ACC112 (cell line): Measurements from ENCODE around the gene C19orf67.

Experiments used
- H2AFZ ChIP-seq: fragments of 200-600 bp; sonication (generic); one replicate; pipeline ENCODE4 v1.6.0; 2017; ENCODE audit warnings: antibody characterized with exemption, low read length; ENCODE audit not compliant: unreplicated experiment
- H3K27ac ChIP-seq: fragments of 200-600 bp; sonication (generic); 2 replicates; pipeline ENCODE4 v1.5.1; 2014; ENCODE audit warnings: low read depth, mild to moderate bottlenecking, antibody characterized with exemption, low read length, moderate library complexity
- H3K27me3 ChIP-seq: fragments of 200-600 bp; sonication (generic); 2 replicates; pipeline ENCODE4 v1.6.1; 2014; ENCODE audit warnings: mild to moderate bottlenecking, antibody characterized with exemption, low read length, moderate library complexity, mixed read lengths; ENCODE audit not compliant: insufficient read depth
- H3K36me3 ChIP-seq: fragments of 200-600 bp; sonication (generic); 2 replicates; pipeline ENCODE4 v1.6.1; 2016; ENCODE audit warnings: mild to moderate bottlenecking, antibody characterized with exemption, low read length, moderate library complexity, mixed read lengths; ENCODE audit not compliant: insufficient read depth
- H3K4me1 ChIP-seq: fragments of 200-600 bp; sonication (generic); one replicate; pipeline ENCODE4 v1.6.1; 2016; ENCODE audit warnings: low read length, mixed read lengths; ENCODE audit not compliant: insufficient read depth, unreplicated experiment, control insufficient read depth
- H3K4me3 ChIP-seq: fragments of 200-600 bp; sonication (generic); 2 replicates; pipeline ENCODE4 v1.5.1; 2014; ENCODE audit warnings: mild to moderate bottlenecking, low read depth, low read length
- H3K79me2 ChIP-seq: fragments of 200-600 bp; sonication (generic); one replicate; pipeline ENCODE4 v1.6.0; 2016; ENCODE audit warnings: low read length; ENCODE audit not compliant: control insufficient read depth, unreplicated experiment, insufficient read depth

C19orf67 gene

GRCh38 chr19:14085309-14085995 is at the start of gene C19orf67:
Gene C19orf67, minus strand, starts transcription at chr19:14085783. Its CDS starts 156 bp downstream, at chr19:14085627.
- no peak within 1 kb of the TSS for H3K27ac ChIP-seq
- peaks cover 6% of the 10 kb centered on the region for H3K79me2 ChIP-seq
- H3K4me3 ChIP-seq = no peak within 1 kb of the TSS
- peaks cover 7% of the 10 kb centered on the region for H3K4me1 ChIP-seq
- H2AFZ ChIP-seq = no peak within 1 kb of the TSS
- H3K36me3 ChIP-seq = no peaks in the 10 kb centered on the region
- H3K27me3 ChIP-seq = no peaks in the 10 kb centered on the region

- H3K79me2 ChIP-seq = peaks cover 17% of the 10 kb centered on the region
- H3K36me3 ChIP-seq = no peaks in the 10 kb centered on the region
- H3K4me3 ChIP-seq = peak overlapping the region; percentile 92
- peaks cover 19% of the 10 kb centered on the region for H3K4me1 ChIP-seq
- H3K27me3 ChIP-seq = no peaks in the 10 kb centered on the region
- H3K27ac ChIP-seq = no peak overlapping the region
- H2AFZ ChIP-seq = no peak overlapping the region
These were observed 49.8 kb upstream of the C19orf67 start for GRCh38 chr19:14135355-14135754.

GRCh38 chr19:14127929-14128509 is 42.4 kb upstream of the C19orf67 start:
- Histone ChIP-seq H3K27me3 (no peaks in the 10 kb centered on the region), H3K79me2 (no peaks in the 10 kb centered on the region), H3K27ac (no peak overlapping the region), H2AFZ (no peak overlapping the region), H3K36me3 (no peaks in the 10 kb centered on the region), H3K4me1 (no peaks in the 10 kb centered on the region), H3K4me3 (no peak overlapping the region)

- Histone ChIP-seq H3K79me2 (no peaks in the 10 kb centered on the region), H3K27ac (no peak overlapping the region), H3K27me3 (no peaks in the 10 kb centered on the region), H3K4me1 (no peaks in the 10 kb centered on the region), H3K36me3 (no peaks in the 10 kb centered on the region), H3K4me3 (no peak overlapping the region), H2AFZ (no peak overlapping the region)
These were observed 41.6 kb upstream of the C19orf67 start for GRCh38 chr19:14127176-14127575.

GRCh38 chr19:14122924-14123323 is 37.3 kb upstream of the C19orf67 start:
- no peak overlapping the region for H2AFZ ChIP-seq
- H3K27me3 ChIP-seq = no peaks in the 10 kb centered on the region
- H3K27ac ChIP-seq = no peak overlapping the region
- H3K4me3 ChIP-seq = no peak overlapping the region
- H3K36me3 ChIP-seq = no peaks in the 10 kb centered on the region
- H3K4me1 ChIP-seq = peaks cover 12% of the 10 kb centered on the region
- H3K79me2 ChIP-seq = no peaks in the 10 kb centered on the region

- H3K4me3 ChIP-seq = no peak overlapping the region
- H3K27me3 ChIP-seq = no peaks in the 10 kb centered on the region
- peaks cover 17% of the 10 kb centered on the region for H3K4me1 ChIP-seq
- H2AFZ ChIP-seq = no peak overlapping the region
- peaks cover 20% of the 10 kb centered on the region for H3K79me2 ChIP-seq
- H3K36me3 ChIP-seq = no peaks in the 10 kb centered on the region
- no peak overlapping the region for H3K27ac ChIP-seq
These were observed 34.9 kb upstream of the C19orf67 start for GRCh38 chr19:14120497-14120780.

- Histone ChIP-seq H3K27ac (peak overlapping the region; percentile 89; the same call in 1 of the 2 replicates), H3K36me3 (no peaks in the 10 kb centered on the region), H3K4me3 (no peak overlapping the region), H3K4me1 (peaks cover 17% of the 10 kb centered on the region), H2AFZ (no peak overlapping the region), H3K27me3 (no peaks in the 10 kb centered on the region), H3K79me2 (peaks cover 25% of the 10 kb centered on the region)
These were observed 34.3 kb upstream of the C19orf67 start for GRCh38 chr19:14119644-14120496.

- Histone ChIP-seq H2AFZ (no peak overlapping the region), H3K4me3 (peak overlapping the region; percentile 68), H3K27ac (peak overlapping the region; percentile 89), H3K79me2 (peaks cover 31% of the 10 kb centered on the region), H3K36me3 (no peaks in the 10 kb centered on the region), H3K27me3 (no peaks in the 10 kb centered on the region), H3K4me1 (peaks cover 17% of the 10 kb centered on the region)
These were observed 33.6 kb upstream of the C19orf67 start for GRCh38 chr19:14119146-14119545.

GRCh38 chr19:14118165-14119051 is 32.8 kb upstream of the C19orf67 start:
- H3K27me3 ChIP-seq = no peaks in the 10 kb centered on the region
- H3K79me2 ChIP-seq = peaks cover 39% of the 10 kb centered on the region
- peak overlapping the region; percentile 89 for H3K27ac ChIP-seq
- H3K36me3 ChIP-seq = no peaks in the 10 kb centered on the region
- H3K4me3 ChIP-seq = peak overlapping the region; percentile 68
- H3K4me1 ChIP-seq = peaks cover 23% of the 10 kb centered on the region
- H2AFZ ChIP-seq = peak overlapping the region; percentile 4

GRCh38 chr19:14117668-14118164 is 32.1 kb upstream of the C19orf67 start, which contains the start of gene PRKACA:
Gene PRKACA, minus strand, starts transcription at chr19:14117762. Its CDS starts 215 bp downstream, at chr19:14117547.
- Histone ChIP-seq H3K79me2 (peaks cover 45% of the 10 kb centered on the region), H3K27ac (peak within 1 kb of the TSS; percentile 89), H3K36me3 (no peaks in the 10 kb centered on the region), H3K27me3 (no peaks in the 10 kb centered on the region), H3K4me3 (peak within 1 kb of the TSS; percentile 96), H2AFZ (peak within 1 kb of the TSS; percentile 4), H3K4me1 (peaks cover 30% of the 10 kb centered on the region)
